ENCODE measurements around the gene PAXX.

- TF ChIP-seq CTCF (IDR thresholded peaks at IDR 0.05; ENCODE audit: low read length) (no peak), EZH2 (IDR thresholded peaks at IDR 0.05; ENCODE audit: borderline replicate concordance, low read length) (no peak)
Observed at GRCh38 chr9:137011907-137012675, 19.9 kb downstream of the PAXX start.

Data from OCI-LY1 (cell line).